ENCODE measurements around the gene PP2D1.
"Not testable (repeated sequence)": the region's sequence is repeated elsewhere in the genome, so short reads cannot be mapped to it uniquely, and the experiment has no call there.

PP2D1 gene

GRCh38 chr3:20039765-20040547, 27.9 kb upstream of the PP2D1 start, which contains the start of gene KAT2B:
TSS of gene KAT2B (plus strand) at chr3:20040446. CDS start at chr3:20040478, 32 bp downstream.
- peak; percentile 67 to 78 for DNase-seq

- DNase-seq: no peak
These were observed 27.4 kb upstream of the PP2D1 start for GRCh38 chr3:20039466-20039764.

- DNase-seq: no peak
These were observed 26.8 kb upstream of the PP2D1 start for GRCh38 chr3:20038699-20039465.

GRCh38 chr3:20037255-20037996, 25.4 kb upstream of the PP2D1 start:
- no peak for DNase-seq

- DNase-seq: no peak
These were observed 23.0 kb upstream of the PP2D1 start for GRCh38 chr3:20035019-20035418.

GRCh38 chr3:20031939-20032338, 19.9 kb upstream of the PP2D1 start:
- DNase-seq: not testable (repeated sequence)

GRCh38 chr3:20028905-20029331, 16.9 kb upstream of the PP2D1 start:
- DNase-seq: no peak

- DNase-seq: no peak
These were observed 15.1 kb upstream of the PP2D1 start for GRCh38 chr3:20027136-20027535.

GRCh38 chr3:20023623-20024405, 11.8 kb upstream of the PP2D1 start:
- DNase-seq: no peak

- DNase-seq: no peak
These were observed 11.0 kb upstream of the PP2D1 start for GRCh38 chr3:20022954-20023622.

GRCh38 chr3:20016076-20016475, 4.0 kb upstream of the PP2D1 start:
- DNase-seq: not testable (repeated sequence)

- DNase-seq: no peak
These were observed 3.5 kb upstream of the PP2D1 start for GRCh38 chr3:20015525-20015924.

GRCh38 chr3:20013396-20013795, 1.3 kb upstream of the PP2D1 start:
- no peak for DNase-seq

GRCh38 chr3:20008646-20009045, 3.4 kb downstream of the PP2D1 start:
- no peak for DNase-seq

GRCh38 chr3:20007960-20008359, 4.1 kb downstream of the PP2D1 start:
- no peak for DNase-seq

- DNase-seq: no peak
These were observed 10.1 kb downstream of the PP2D1 start for GRCh38 chr3:20001932-20002331.

- DNase-seq: no peak
These were observed 14.6 kb downstream of the PP2D1 start for GRCh38 chr3:19997502-19997901.

GRCh38 chr3:19994796-19995195, 17.3 kb downstream of the PP2D1 start:
- DNase-seq: no peak

GRCh38 chr3:19988904-19989303, 23.2 kb downstream of the PP2D1 start:
- DNase-seq: not testable (repeated sequence)

GRCh38 chr3:19972054-19972453, 40.0 kb downstream of the PP2D1 start:
- DNase-seq: no peak

GRCh38 chr3:19970327-19970726, 41.7 kb downstream of the PP2D1 start:
- DNase-seq: no peak

- DNase-seq: no peak
These were observed 44.3 kb downstream of the PP2D1 start for GRCh38 chr3:19967812-19968211.

All from NCI-H2081 (cell line).